ENCODE measurements around the gene OR51L1. TPM values are rescaled to one million over a fixed set of nuclear protein-coding genes. Genes with fewer than 3 reads are reported as not detected.

OR51L1 gene
- total RNA-seq, 1 donor from 2014 or later: not detected

DNA sequence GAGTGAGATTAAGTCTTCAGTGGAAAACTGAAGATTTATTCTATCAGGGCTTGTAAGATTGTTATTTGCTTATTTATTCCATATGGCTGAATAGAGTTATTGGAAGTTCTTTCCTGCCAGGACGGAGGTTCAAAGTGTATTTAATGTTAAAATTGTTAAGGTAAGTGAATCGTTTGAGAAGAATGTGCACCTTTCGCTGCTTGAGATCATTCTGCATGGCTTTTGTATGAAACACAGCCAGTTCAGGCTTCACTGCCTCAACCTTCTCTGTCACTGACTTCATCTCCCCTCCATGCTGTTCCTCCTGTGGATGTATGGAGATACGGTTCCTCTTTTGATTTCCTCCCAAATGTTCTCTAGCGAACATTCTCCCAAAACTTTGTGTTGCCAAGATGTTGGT, 19.2 kb upstream of the OR51L1 start:
- Histone ChIP-seq H3K9me3 (no peaks in the 10 kb centered on the region), H3K4me1 (no peaks in the 10 kb centered on the region), H3K36me3 (no peaks in the 10 kb centered on the region), H3K4me3 (no peak overlapping the region), H3K27ac (no peak overlapping the region), H3K27me3 (no peaks in the 10 kb centered on the region)
- DNase-seq (ENCODE audit: extremely low spot score in 2 of 2): no peak
- intact Hi-C loops (cut with DNase I): no loop called here
- no peak for TF ChIP-seq POLR2AphosphoS5 (IDR thresholded peaks at IDR 0.05; ENCODE audit: insufficient read depth in 1 of 2, low read depth in 1 of 2)
- TF ChIP-seq, protein P1, sequence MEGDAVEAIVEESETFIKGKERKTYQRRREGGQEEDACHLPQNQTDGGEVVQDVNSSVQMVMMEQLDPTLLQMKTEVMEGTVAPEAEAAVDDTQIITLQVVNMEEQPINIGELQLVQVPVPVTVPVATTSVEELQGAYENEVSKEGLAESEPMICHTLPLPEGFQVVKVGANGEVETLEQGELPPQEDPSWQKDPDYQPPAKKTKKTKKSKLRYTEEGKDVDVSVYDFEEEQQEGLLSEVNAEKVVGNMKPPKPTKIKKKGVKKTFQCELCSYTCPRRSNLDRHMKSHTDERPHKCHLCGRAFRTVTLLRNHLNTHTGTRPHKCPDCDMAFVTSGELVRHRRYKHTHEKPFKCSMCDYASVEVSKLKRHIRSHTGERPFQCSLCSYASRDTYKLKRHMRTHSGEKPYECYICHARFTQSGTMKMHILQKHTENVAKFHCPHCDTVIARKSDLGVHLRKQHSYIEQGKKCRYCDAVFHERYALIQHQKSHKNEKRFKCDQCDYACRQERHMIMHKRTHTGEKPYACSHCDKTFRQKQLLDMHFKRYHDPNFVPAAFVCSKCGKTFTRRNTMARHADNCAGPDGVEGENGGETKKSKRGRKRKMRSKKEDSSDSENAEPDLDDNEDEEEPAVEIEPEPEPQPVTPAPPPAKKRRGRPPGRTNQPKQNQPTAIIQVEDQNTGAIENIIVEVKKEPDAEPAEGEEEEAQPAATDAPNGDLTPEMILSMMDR (IDR thresholded peaks at IDR 0.05): no peak
- no peak for TF ChIP-seq POLR2A (IDR thresholded peaks at IDR 0.05)

DNA sequence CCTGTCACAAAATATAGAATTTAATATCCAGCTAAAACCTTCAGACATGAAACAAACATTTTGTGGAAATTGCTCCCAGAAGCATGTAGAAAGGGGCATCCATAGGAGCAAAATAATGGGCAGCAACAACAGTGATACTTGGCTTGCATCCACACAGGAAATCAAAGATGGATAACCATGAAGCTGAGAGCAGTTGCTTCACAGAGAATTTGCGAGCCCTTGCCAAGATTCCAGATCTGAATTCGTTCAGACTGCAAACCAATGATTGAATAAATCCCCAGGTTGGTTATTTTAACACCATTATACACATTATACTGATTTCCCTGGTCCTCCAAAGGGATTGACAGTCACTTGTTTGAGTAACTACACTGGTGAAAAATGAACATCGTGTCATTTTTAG, 15.6 kb upstream of the OR51L1 start:
- no peak overlapping the region for H3K4me3 ChIP-seq
- H3K36me3 ChIP-seq: no peaks in the 10 kb centered on the region
- intact Hi-C loops (cut with DNase I): no loop called here
- H3K9me3 ChIP-seq: no peaks in the 10 kb centered on the region
- no peak for DNase-seq (ENCODE audit: extremely low spot score in 2 of 2)
- no peaks in the 10 kb centered on the region for H3K27me3 ChIP-seq
- no peaks in the 10 kb centered on the region for H3K4me1 ChIP-seq
- H3K27ac ChIP-seq: no peak overlapping the region
- TF ChIP-seq POLR2A (IDR thresholded peaks at IDR 0.05) (no peak), POLR2AphosphoS5 (IDR thresholded peaks at IDR 0.05; ENCODE audit: insufficient read depth in 1 of 2, low read depth in 1 of 2) (no peak)
- TF ChIP-seq, protein P1 (IDR thresholded peaks at IDR 0.05): no peak

DNA sequence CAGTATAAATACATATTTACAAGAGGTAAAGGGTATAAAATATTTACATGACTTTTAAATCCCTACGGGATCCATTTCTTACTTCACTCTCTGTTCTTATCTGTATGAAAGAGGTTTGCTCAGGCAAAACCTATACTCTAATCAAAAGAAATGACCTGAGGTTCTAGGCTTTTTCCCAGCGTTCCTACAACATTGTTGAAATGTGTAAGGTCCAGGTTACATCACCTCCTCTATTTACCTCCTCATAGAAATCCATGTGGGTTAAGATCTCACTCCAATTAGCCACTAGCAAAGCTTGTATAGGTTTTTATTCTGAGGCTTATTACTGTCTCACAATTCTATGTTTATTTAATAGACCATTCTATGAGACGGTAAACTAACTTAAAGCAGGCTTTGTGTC, 12.0 kb upstream of the OR51L1 start:
- H3K36me3 ChIP-seq: no peaks in the 10 kb centered on the region
- H3K4me1 ChIP-seq: no peaks in the 10 kb centered on the region
- H3K27me3 ChIP-seq: no peaks in the 10 kb centered on the region
- intact Hi-C loops (cut with DNase I): no loop called here
- no peak for DNase-seq (ENCODE audit: extremely low spot score in 2 of 2)
- TF ChIP-seq POLR2A (IDR thresholded peaks at IDR 0.05): no peak
- TF ChIP-seq POLR2AphosphoS5 (IDR thresholded peaks at IDR 0.05; ENCODE audit: insufficient read depth in 1 of 2, low read depth in 1 of 2): no peak
- H3K27ac ChIP-seq: no peak overlapping the region
- H3K9me3 ChIP-seq: no peaks in the 10 kb centered on the region
- H3K4me3 ChIP-seq: no peak overlapping the region

DNA sequence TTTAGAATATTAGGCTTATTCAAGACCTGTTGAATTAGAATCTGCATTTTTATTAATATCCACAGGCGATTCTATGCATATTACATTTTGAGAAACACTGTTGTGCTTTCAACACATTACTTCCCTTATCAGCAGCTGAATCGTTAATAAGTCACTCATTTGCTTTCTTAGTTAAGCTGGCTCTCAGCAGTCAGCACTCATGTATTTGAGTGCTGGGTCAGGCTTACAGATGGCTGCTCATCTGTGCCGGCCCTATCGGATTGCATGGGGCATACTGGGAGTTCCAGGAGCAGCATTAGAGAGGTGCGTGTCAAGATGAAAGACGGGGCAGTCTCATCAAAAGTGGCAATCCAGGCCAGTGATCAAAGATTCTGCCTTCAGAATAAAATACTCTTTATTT, 10.8 kb upstream of the OR51L1 start:
- intact Hi-C loops (cut with DNase I): no loop called here
- no peak for DNase-seq (ENCODE audit: extremely low spot score in 2 of 2)
- no peaks in the 10 kb centered on the region for H3K36me3 ChIP-seq
- H3K4me3 ChIP-seq: no peak overlapping the region
- TF ChIP-seq POLR2AphosphoS5 (IDR thresholded peaks at IDR 0.05; ENCODE audit: insufficient read depth in 1 of 2, low read depth in 1 of 2) (no peak), POLR2A (IDR thresholded peaks at IDR 0.05) (no peak)
- TF ChIP-seq, protein P1 (IDR thresholded peaks at IDR 0.05): no peak
- no peaks in the 10 kb centered on the region for H3K27me3 ChIP-seq
- H3K9me3 ChIP-seq: no peaks in the 10 kb centered on the region
- H3K4me1 ChIP-seq: no peaks in the 10 kb centered on the region
- H3K27ac ChIP-seq: no peak overlapping the region

DNA sequence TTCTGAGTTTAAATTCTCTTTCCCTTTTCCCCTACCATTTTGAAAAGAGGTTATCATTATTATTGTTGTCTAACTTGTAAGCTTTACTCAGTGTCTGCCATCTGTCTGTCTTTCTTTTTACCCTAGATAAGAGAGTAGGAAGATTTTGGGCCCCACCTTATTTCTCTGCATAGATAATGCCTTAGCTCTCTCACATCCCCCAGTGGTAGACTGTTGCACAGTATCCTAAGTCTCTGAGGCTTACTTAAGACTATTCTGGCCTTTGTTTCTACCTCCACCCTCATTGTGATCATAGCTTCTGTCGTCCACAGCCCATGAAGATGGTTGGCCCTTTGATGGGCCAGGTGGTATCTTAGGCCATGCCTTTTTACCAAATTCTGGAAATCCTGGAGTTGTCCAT, 3.6 kb upstream of the OR51L1 start:
- no peak for DNase-seq (ENCODE audit: extremely low spot score in 2 of 2)
- intact Hi-C loops (cut with DNase I): no loop called here
- no peaks in the 10 kb centered on the region for H3K9me3 ChIP-seq
- no peak overlapping the region for H3K4me3 ChIP-seq
- H3K36me3 ChIP-seq: no peaks in the 10 kb centered on the region
- TF ChIP-seq POLR2A (IDR thresholded peaks at IDR 0.05) (no peak), POLR2AphosphoS5 (IDR thresholded peaks at IDR 0.05; ENCODE audit: insufficient read depth in 1 of 2, low read depth in 1 of 2) (no peak)
- TF ChIP-seq, protein P1 (IDR thresholded peaks at IDR 0.05): no peak
- no peaks in the 10 kb centered on the region for H3K27me3 ChIP-seq
- no peak overlapping the region for H3K27ac ChIP-seq
- no peaks in the 10 kb centered on the region for H3K4me1 ChIP-seq

All from vagina (tissue), 2 donors.